Fibroblast of pulmonary artery (primary cell): ENCODE data around the gene ERICH6.
A peak's percentile ranks its signal among the peaks of the same experiment; 100 is the strongest.
"Not testable (repeated sequence)": the region's sequence is repeated elsewhere in the genome, so short reads cannot be mapped to it uniquely, and the experiment has no call there.

Experiments used
- DNase-seq: peaks from one replicate; pipeline ENCODE4 v3.0.0-alpha.2; 2010; ENCODE audit warnings: low read depth
- H3K4me3 ChIP-seq: replicated peaks from 2 replicates; pipeline ENCODE4 v1.5.1; 2011; ENCODE audit warnings: low read depth, mild to moderate bottlenecking, control low read depth, low read length, moderate library complexity
- CTCF ChIP-seq: IDR thresholded peaks from 2 replicates; pipeline ENCODE4 v1.5.1; 2011; ENCODE audit warnings: mild to moderate bottlenecking, control low read depth, low read length, inconsistent platforms; ENCODE audit errors: missing control alignments

Gene ERICH6

DNA sequence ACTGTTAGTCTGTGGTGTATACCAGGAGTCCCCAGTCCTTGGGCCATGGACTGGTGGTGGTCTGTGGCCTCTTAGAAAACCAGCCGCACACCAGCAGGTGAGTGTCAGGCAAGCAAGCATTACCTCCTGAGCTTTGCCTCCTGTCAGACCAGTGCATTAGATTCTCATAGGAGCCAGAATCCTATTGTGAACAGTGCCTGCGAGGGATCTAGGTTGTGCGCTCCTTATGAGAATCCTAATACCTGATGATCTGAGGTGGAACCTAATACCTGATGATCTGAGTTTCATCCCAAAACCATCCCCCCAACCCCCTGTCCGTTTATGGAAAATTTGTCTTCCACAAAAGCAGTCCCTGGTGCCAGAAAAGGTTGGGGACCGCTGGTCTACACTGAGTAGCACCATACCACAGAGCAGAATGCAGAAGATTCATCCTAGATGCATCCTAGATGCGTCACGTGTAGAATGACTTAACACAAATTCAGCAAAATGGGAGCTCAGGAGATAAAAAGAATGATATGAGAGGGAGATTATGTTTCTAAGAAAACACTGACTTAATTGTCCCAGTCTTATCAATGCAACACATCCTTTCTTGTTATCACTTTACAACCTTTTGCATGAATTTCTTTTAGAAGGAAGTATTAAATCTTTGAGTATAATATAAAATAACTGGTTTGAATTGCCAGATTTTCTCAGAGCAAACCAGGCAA is 72.1 kb downstream of the ERICH6 start:
- no peak for DNase-seq
- no peak overlapping the region for H3K4me3 ChIP-seq
- TF ChIP-seq CTCF: no peak

DNA sequence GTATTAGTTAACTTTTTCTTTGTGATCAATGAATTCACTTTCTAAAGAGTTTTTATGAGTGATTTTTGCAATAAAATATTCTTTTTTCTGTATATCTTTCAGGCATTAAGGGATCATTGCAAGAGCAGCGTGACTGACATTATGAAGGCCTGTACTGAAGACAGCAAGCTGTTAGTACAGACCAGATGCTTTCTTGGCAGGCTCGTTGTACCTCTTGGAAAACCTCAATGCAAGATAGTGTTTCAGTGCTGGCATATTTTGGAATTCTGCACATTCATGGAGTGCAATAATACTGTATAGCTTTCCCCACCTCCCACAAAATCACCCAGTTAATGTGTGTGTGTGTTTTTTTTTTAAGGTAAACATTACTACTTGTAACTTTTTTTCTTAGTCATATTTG is 76.2 kb downstream of the ERICH6 start:
- no peak for TF ChIP-seq CTCF
- no peak overlapping the region for H3K4me3 ChIP-seq
- DNase-seq: peak; percentile 41

- H3K4me3 ChIP-seq: no peak overlapping the region
- no peak for TF ChIP-seq CTCF
- DNase-seq: no peak
These were observed 77.4 kb downstream of the ERICH6 start for GRCh38 chr3:150626148-150626930.

DNA sequence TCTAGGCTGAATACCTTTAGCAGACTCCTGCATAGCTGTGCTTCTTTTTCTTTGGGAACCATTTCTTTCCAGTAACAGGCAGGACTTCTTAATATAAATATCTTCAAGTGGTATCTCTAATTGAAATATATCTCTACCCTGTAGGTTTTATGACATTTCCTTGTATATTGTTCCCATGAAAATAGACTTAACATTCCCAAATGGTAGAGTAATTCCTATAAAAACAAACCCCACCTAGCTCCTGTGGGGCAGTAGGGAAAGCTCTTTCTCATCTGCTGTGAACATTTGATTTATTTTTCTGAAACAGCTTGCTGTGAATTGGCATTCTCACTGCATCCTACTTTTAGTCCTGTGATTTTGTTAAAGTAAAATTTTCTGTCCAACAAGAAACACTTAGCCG is 79.8 kb downstream of the ERICH6 start:
- H3K4me3 ChIP-seq: no peak overlapping the region
- TF ChIP-seq CTCF: no peak
- DNase-seq: no peak

GRCh38 chr3:150622955-150623354 is 80.8 kb downstream of the ERICH6 start:
- H3K4me3 ChIP-seq: not testable (repeated sequence)

GRCh38 chr3:150620002-150620689 is 83.6 kb downstream of the ERICH6 start:
- TF ChIP-seq CTCF: no peak
- no peak overlapping the region for H3K4me3 ChIP-seq
- DNase-seq: no peak

More at GRCh38 chr3:150622955-150623354, 80.8 kb downstream of the ERICH6 start:
- peak; percentile 23 for DNase-seq
